GM23248 (cell line): ENCODE measurements around the gene NPAS3.

ENCODE experiments used
- EZH2 ChIP-seq: fragments of 200-600 bp; sonication (generic); IDR thresholded peaks from 2 replicates; pipeline ENCODE4 v1.6.1; 2018; ENCODE audit warnings: antibody characterized with exemption, mild to moderate bottlenecking; ENCODE audit not compliant: insufficient read depth, poor library complexity, severe bottlenecking
- EZH2phosphoT487 ChIP-seq: fragments of 200-600 bp; sonication (generic); IDR thresholded peaks from 2 replicates; pipeline ENCODE4 v1.6.1; 2018; ENCODE audit warnings: antibody characterized with exemption, moderate library complexity, mild to moderate bottlenecking, low read depth; ENCODE audit not compliant: insufficient read depth

DNA sequence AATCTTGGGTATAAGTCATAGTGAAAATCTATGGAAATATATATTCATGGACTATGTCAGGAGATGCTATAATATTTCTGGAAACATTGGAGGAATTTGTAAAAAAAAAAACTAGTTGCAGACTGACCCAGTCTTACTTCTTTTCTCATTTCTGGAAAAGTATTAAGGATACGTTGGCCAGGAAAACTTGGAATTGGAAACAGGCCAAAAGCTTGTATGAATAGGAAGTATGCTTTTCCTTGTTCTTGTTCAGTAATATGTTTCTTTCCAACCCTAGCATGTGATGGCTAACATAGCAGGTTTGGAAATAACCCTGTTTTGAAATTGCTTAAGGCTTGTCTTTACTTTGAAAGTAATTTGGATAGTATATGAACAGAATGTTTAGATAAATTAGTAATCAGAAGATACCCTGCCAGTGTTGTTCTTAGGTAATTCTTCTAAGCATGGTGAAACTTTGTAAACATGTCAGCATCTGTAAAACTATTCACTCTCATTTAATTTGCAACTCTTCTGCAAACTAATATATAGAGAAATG is 316.2 kb downstream of the NPAS3 start:
- TF ChIP-seq EZH2: no peak
- no peak for TF ChIP-seq EZH2phosphoT487
